IPS-NIHi11 (cell line): Measurements from ENCODE around the gene AP2A1.
A peak's percentile ranks its signal among the peaks of the same experiment; 100 is the strongest.
"Not testable (repeated sequence)": the region's sequence is repeated elsewhere in the genome, so short reads cannot be mapped to it uniquely, and the experiment has no call there.

Source experiments
- DNase-seq: peaks from one replicate; pipeline ENCODE4 v3.0.0; 2012; ENCODE audit warnings: mixed read lengths, low spot score

The AP2A1 gene

GRCh38 chr19:49766930-49767299 is at the start of gene AP2A1:
TSS of gene AP2A1 (plus strand) at chr19:49767001. CDS start at chr19:49767134, 133 bp downstream.
- DNase-seq, result no peak

GRCh38 chr19:49718511-49718910 is 48.3 kb upstream of the AP2A1 start:
- DNase-seq, result no peak

GRCh38 chr19:49718991-49719390 is 47.8 kb upstream of the AP2A1 start:
- DNase-seq, result no peak

- not testable (repeated sequence) for DNase-seq
These were observed 47.4 kb upstream of the AP2A1 start for GRCh38 chr19:49719420-49719819.

GRCh38 chr19:49727217-49728030 is 39.4 kb upstream of the AP2A1 start:
- no peak for DNase-seq

GRCh38 chr19:49730166-49730565 is 36.6 kb upstream of the AP2A1 start:
- no peak for DNase-seq

GRCh38 chr19:49738268-49738667 is 28.5 kb upstream of the AP2A1 start:
- DNase-seq, result no peak

- DNase-seq, result no peak
These were observed 27.7 kb upstream of the AP2A1 start for GRCh38 chr19:49739098-49739497.

- DNase-seq, result no peak
These were observed 26.9 kb upstream of the AP2A1 start for GRCh38 chr19:49739933-49740332.

- DNase-seq, result no peak
These were observed 25.5 kb upstream of the AP2A1 start for GRCh38 chr19:49741210-49741844.

- DNase-seq, result peak; percentile 59
These were observed 21.8 kb upstream of the AP2A1 start for GRCh38 chr19:49744946-49745381.

- peak; percentile 96 for DNase-seq
These were observed 20.4 kb upstream of the AP2A1 start for GRCh38 chr19:49746206-49746958.

GRCh38 chr19:49749055-49749716 is 17.6 kb upstream of the AP2A1 start:
- DNase-seq, result peak; percentile 43

GRCh38 chr19:49749771-49750170 is 17.0 kb upstream of the AP2A1 start:
- no peak for DNase-seq

- DNase-seq, result no peak
These were observed 14.1 kb upstream of the AP2A1 start for GRCh38 chr19:49752701-49753100.

GRCh38 chr19:49755956-49756355 is 10.8 kb upstream of the AP2A1 start:
- DNase-seq, result no peak

- no peak for DNase-seq
These were observed 8.5 kb upstream of the AP2A1 start for GRCh38 chr19:49758292-49758691.

GRCh38 chr19:49761249-49761624 is 5.6 kb upstream of the AP2A1 start:
- no peak for DNase-seq

GRCh38 chr19:49761625-49762311 is 5.0 kb upstream of the AP2A1 start:
- DNase-seq, result no peak

GRCh38 chr19:49763230-49763629 is 3.6 kb upstream of the AP2A1 start, which contains the start of gene TSKS:
TSS of gene TSKS (minus strand) at chr19:49763306. CDS start at chr19:49763247, 59 bp downstream.
- no peak for DNase-seq

- DNase-seq, result no peak
These were observed 2.5 kb upstream of the AP2A1 start for GRCh38 chr19:49764341-49764740.
